Measurements from ENCODE around the gene LTN1. TPM values are rescaled to one million over a fixed set of nuclear protein-coding genes. Genes with fewer than 3 reads are reported as not detected.

Gene LTN1
- total and polyA plus RNA-seq, 2 of the 13 experiments (the other 11 are each of a cell fraction or from before 2014, with no cell fraction given): 6.7 to 24.6 TPM

DNA sequence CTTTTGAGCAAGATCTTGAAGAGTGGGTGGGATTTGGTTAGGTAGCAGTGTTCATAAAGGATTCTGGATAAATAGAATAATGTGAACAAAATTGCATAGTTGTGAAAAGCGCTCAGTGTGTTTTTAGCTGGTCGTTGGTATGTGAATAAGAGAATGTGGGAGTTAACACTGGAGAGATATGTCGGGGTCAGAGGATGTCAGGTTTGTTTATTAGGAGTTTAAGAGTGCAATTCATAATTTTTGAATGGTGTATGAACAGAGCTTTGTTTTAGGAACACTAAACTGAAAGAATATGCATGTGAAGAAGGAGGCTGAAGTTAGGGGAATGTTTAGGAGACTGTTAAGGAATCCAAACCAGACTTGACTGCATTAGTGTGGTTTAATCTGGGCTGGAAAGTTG lies 41.2 kb upstream of the LTN1 start (continued):
- TF ChIP-seq ZSCAN30 (CRISPR knock-in tag; IDR thresholded peaks at IDR 0.05) (no peak), ZNF12 (CRISPR knock-in tag; IDR thresholded peaks at IDR 0.05) (no peak), ZNF737 (CRISPR knock-in tag; IDR thresholded peaks at IDR 0.05; ENCODE audit: borderline replicate concordance) (no peak)
- TF ChIP-seq, protein P1, sequence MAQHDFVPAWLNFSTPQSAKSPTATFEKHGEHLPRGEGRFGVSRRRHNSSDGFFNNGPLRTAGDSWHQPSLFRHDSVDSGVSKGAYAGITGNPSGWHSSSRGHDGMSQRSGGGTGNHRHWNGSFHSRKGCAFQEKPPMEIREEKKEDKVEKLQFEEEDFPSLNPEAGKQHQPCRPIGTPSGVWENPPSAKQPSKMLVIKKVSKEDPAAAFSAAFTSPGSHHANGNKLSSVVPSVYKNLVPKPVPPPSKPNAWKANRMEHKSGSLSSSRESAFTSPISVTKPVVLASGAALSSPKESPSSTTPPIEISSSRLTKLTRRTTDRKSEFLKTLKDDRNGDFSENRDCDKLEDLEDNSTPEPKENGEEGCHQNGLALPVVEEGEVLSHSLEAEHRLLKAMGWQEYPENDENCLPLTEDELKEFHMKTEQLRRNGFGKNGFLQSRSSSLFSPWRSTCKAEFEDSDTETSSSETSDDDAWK (CRISPR knock-in tag; IDR thresholded peaks at IDR 0.05): no peak
- TF ChIP-seq, protein P2, sequence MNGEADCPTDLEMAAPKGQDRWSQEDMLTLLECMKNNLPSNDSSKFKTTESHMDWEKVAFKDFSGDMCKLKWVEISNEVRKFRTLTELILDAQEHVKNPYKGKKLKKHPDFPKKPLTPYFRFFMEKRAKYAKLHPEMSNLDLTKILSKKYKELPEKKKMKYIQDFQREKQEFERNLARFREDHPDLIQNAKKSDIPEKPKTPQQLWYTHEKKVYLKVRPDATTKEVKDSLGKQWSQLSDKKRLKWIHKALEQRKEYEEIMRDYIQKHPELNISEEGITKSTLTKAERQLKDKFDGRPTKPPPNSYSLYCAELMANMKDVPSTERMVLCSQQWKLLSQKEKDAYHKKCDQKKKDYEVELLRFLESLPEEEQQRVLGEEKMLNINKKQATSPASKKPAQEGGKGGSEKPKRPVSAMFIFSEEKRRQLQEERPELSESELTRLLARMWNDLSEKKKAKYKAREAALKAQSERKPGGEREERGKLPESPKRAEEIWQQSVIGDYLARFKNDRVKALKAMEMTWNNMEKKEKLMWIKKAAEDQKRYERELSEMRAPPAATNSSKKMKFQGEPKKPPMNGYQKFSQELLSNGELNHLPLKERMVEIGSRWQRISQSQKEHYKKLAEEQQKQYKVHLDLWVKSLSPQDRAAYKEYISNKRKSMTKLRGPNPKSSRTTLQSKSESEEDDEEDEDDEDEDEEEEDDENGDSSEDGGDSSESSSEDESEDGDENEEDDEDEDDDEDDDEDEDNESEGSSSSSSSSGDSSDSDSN (CRISPR knock-in tag; IDR thresholded peaks at IDR 0.05): no peak

DNA sequence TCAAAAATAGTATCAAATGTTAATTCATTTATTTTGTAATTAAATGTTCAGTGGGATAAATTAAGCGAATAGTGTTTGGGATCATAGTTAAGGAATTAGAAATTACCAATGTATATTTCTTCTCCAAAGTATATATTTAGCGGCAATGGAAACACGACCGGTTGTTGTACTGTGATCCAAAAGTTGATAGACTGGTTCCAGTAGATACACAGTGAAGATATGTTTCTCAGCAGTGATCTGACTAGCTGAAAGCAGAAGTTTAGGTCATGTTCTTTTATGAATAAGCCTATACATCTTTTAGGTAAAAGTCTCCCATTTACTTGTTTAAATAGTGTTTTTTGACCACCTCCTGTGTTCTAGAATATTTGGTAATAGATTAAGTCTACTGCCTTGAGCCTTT lies 40.6 kb upstream of the LTN1 start:
- no peak overlapping the region for H2AFZ ChIP-seq (ENCODE audit: low read length)
- H3K9ac ChIP-seq (ENCODE audit: insufficient read depth, low read depth, low read length): no peak overlapping the region
- intact Hi-C loops (cut with micrococcal nuclease; ENCODE audit: unreplicated experiment) (no loop called here), in situ Hi-C loops (cut with HindIII; ENCODE audit: extremely low pct_ligation_motif_present, low pct_unique_long_range_greater_than_20kb) (loop anchor here (5.0 kb wide), 1 partner anchor 34 kb away; no protein-coding TSS in a partner anchor)
- H3K4me1 ChIP-seq (ENCODE audit: insufficient read depth, low read length): no peaks in the 10 kb centered on the region
- no peaks in the 10 kb centered on the region for H4K20me1 ChIP-seq (ENCODE audit: insufficient read depth, low read length)
- H3K9me3 ChIP-seq (ENCODE audit: low read length): no peaks in the 10 kb centered on the region
- FAIRE-seq (no peak), ATAC-seq (no peak), DNase-seq (ENCODE audit: low spot score) (no peak)
- peaks cover 17 to 88% of the 10 kb centered on the region in 2 experiments for H3K36me3 ChIP-seq (replicated peaks in 1 of 2; ENCODE audit: control insufficient read depth in 1 of 2, insufficient read depth in 2 of 2, low read length in 2 of 2)
- no peak overlapping the region for H3K4me2 ChIP-seq (ENCODE audit: low read depth, low read length)
- H3K27ac ChIP-seq (ENCODE audit: extremely low read length, insufficient read depth, low read length): no peak overlapping the region
- H3K4me3 ChIP-seq (replicated peaks in 1 of 3; ENCODE audit: insufficient read depth in 1 of 3, low read depth in 2 of 3, low read length in 3 of 3): no peak overlapping the region
- ChIA-PET CTCF (ENCODE audit: low intra/inter-chr PET ratio, low total read pairs) (no interaction called here), POLR2A (no interaction called here)
- 97% methylated on average over 4 of the region's 4 CpGs for WGBS (ENCODE audit: low lambda C conversion rate)
- TF ChIP-seq ZZZ3 (CRISPR knock-in tag; IDR thresholded peaks at IDR 0.05; ENCODE audit: borderline replicate concordance) (no peak), ZNF446 (CRISPR knock-in tag; IDR thresholded peaks at IDR 0.05) (no peak), AGO1 (IDR thresholded peaks at IDR 0.05; ENCODE audit: low read depth, low read length, poor library complexity, severe bottlenecking) (no peak), MXD3 (CRISPR knock-in tag; IDR thresholded peaks at IDR 0.05) (no peak), ZXDC (CRISPR knock-in tag; IDR thresholded peaks at IDR 0.05) (no peak), ZNF841 (CRISPR knock-in tag; IDR thresholded peaks at IDR 0.05; ENCODE audit: borderline replicate concordance) (no peak)
- TF ChIP-seq, protein P3, sequence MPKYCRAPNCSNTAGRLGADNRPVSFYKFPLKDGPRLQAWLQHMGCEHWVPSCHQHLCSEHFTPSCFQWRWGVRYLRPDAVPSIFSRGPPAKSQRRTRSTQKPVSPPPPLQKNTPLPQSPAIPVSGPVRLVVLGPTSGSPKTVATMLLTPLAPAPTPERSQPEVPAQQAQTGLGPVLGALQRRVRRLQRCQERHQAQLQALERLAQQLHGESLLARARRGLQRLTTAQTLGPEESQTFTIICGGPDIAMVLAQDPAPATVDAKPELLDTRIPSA (CRISPR knock-in tag; IDR thresholded peaks at IDR 0.05; ENCODE audit: borderline replicate concordance): no peak
- TF ChIP-seq, protein P4, sequence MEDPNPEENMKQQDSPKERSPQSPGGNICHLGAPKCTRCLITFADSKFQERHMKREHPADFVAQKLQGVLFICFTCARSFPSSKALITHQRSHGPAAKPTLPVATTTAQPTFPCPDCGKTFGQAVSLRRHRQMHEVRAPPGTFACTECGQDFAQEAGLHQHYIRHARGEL (CRISPR knock-in tag; IDR thresholded peaks at IDR 0.05): no peak
- no TSS peak for BruUV-seq (replicated peaks)
- H3K27me3 ChIP-seq (ENCODE audit: control insufficient read depth in 1 of 2, insufficient read depth in 2 of 2, low read length in 2 of 2): no peaks in the 10 kb centered on the region
- peaks cover 2% of the 10 kb centered on the region for H3K79me2 ChIP-seq (ENCODE audit: insufficient read depth, low read length)

Measured in HepG2 (cell line).